ENCODE results near the gene RNF180. TPM values are rescaled to one million over a fixed set of nuclear protein-coding genes. Genes with fewer than 3 reads are reported as not detected.

The RNF180 gene
- total and polyA plus RNA-seq, 2 donors (not counting 3 experiments of a cell fraction or from before 2014, with no cell fraction given) = 0.62 to 5.6 TPM

- Histone ChIP-seq H3K27me3 (ENCODE audit: control insufficient read depth in 2 of 2, insufficient read depth in 2 of 2, low read length in 2 of 2) (no peaks in the 10 kb centered on the region), H3K4me3 (replicated peaks in 1 of 3; ENCODE audit: insufficient read depth in 1 of 3, low read depth in 1 of 3, low read length in 3 of 3) (no peak overlapping the region), H3K9me1 (replicated peaks; ENCODE audit: control insufficient read depth, extremely low read depth, insufficient read depth, low read length) (no peaks in the 10 kb centered on the region), H2AFZ (ENCODE audit: low read depth, low read length) (no peak overlapping the region), H3K4me1 (ENCODE audit: control insufficient read depth, extremely low read depth, insufficient read depth, low read length) (peaks cover 3% of the 10 kb centered on the region), H4K20me1 (replicated peaks; ENCODE audit: control insufficient read depth, extremely low read depth, insufficient read depth, low read length) (no peaks in the 10 kb centered on the region), H3K9me3 (replicated peaks; ENCODE audit: control insufficient read depth, insufficient read depth, low read length) (no peaks in the 10 kb centered on the region), H3K79me2 (ENCODE audit: control insufficient read depth, insufficient read depth, low read length) (no peaks in the 10 kb centered on the region), H3K36me3 (ENCODE audit: control insufficient read depth in 2 of 2, extremely low read depth in 1 of 2, insufficient read depth in 2 of 2, low read length in 2 of 2) (no peaks in the 10 kb centered on the region), H3K27ac (ENCODE audit: insufficient read depth, low read depth, low read length) (no peak overlapping the region), H3K9ac (replicated peaks; ENCODE audit: extremely low read depth, insufficient read depth, low read length) (no peak overlapping the region), H3K4me2 (ENCODE audit: insufficient read depth, low read length) (no peak overlapping the region)
- no peak for TF ChIP-seq CTCF (IDR thresholded peaks at IDR 0.05; ENCODE audit: extremely low read depth in 1 of 2, insufficient read depth in 1 of 2, low read depth in 1 of 2, low read length in 2 of 2)
- no peak for TF ChIP-seq FOS (IDR thresholded peaks at IDR 0.05; ENCODE audit: borderline replicate concordance, insufficient read depth, low read length)
- TF ChIP-seq MYC (IDR thresholded peaks at IDR 0.05; ENCODE audit: low read depth, low read length) = no peak
- TF ChIP-seq POLR2AphosphoS5 (IDR thresholded peaks at IDR 0.05; ENCODE audit: insufficient read depth, low read depth, low read length) = no peak
- no peak for TF ChIP-seq GATA2 (IDR thresholded peaks at IDR 0.05; ENCODE audit: insufficient read depth, insufficient read length, low read depth, low read length)
- TF ChIP-seq JUN (IDR thresholded peaks at IDR 0.05; ENCODE audit: borderline replicate concordance, insufficient read depth, insufficient read length, low read depth) = no peak
- no peak for TF ChIP-seq POLR2A (IDR thresholded peaks at IDR 0.05; ENCODE audit: low read depth, low read length)
- TF ChIP-seq MAX (IDR thresholded peaks at IDR 0.05; ENCODE audit: insufficient read depth, insufficient read length) = no peak
- no peak for TF ChIP-seq EZH2 (IDR thresholded peaks at IDR 0.05; ENCODE audit: borderline replicate concordance, low read depth, low read length, severe bottlenecking)
- POLR2A ChIA-PET = no interaction called here
- CTCF ChIA-PET = no interaction called here
- FAIRE-seq = no peak
- intact Hi-C loops (cut with micrococcal nuclease) (no loop called here), dilution Hi-C loops (cut with MboI; ENCODE audit: extremely low pct_ligation_motif_present, low sequenced_read_pairs) (no loop called here)
- DNase-seq (ENCODE audit: low read depth, low spot score) = no peak
- BruUV-seq (replicated peaks) = no TSS peak
These were observed 132.9 kb downstream of the RNF180 start for GRCh38 chr5:64298586-64298985.

Measured in endothelial cell of umbilical vein (primary cell).